ENCODE results near the gene OR10A6. TPM values are rescaled to one million over a fixed set of nuclear protein-coding genes. Genes with fewer than 3 reads are reported as not detected.

The OR10A6 gene
- polyA plus RNA-seq, 1 experiment, result 0.07 TPM

DNA sequence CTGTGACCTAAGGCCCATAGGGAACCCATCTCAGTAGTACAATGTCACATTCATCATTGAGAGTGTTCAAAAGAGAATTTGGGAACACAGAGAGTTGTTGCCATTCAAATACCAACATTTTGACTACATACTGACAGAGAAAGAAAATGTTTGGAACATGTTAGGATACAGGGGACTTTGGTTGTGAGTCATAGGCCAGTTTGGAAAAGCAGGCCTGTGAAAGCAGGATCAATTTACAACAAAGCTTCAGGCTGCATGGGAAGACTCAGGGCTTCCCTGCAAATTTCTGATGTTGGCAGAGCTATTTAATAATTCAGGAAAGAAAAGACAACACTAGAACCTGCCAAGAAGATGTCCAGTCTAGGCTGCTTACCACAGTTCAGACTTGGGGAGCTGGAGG is 33.8 kb upstream of the OR10A6 start:
- no peak overlapping the region for H3K4me3 ChIP-seq (ENCODE audit: low read depth, low read length)

DNA sequence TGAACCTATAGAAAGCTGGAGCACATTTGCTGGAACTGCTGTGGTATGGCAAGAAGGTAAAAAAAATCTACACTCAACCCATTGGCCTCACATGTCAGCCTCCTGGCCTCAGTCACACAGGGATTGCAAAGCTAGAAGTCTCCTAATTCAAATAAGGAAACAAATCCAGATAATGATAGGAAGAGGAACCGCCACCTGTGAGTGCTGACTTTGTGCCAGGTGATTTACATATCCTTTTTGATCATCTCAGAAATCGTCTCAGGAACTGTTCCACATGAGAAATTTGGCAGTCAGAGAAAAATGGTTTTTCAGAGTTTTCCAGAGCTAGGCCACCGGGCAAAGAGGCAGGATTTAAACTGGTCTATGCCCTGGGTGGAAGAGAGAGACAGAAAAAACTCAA is 33.2 kb upstream of the OR10A6 start:
- POLR2A ChIA-PET, result interaction anchor here (1.0 to 1.3 kb wide), 2 partner anchors 10 to 71 kb away, joined by 3 to 5 read pairs; no protein-coding TSS in a partner anchor
- TF ChIP-seq, protein P1, sequence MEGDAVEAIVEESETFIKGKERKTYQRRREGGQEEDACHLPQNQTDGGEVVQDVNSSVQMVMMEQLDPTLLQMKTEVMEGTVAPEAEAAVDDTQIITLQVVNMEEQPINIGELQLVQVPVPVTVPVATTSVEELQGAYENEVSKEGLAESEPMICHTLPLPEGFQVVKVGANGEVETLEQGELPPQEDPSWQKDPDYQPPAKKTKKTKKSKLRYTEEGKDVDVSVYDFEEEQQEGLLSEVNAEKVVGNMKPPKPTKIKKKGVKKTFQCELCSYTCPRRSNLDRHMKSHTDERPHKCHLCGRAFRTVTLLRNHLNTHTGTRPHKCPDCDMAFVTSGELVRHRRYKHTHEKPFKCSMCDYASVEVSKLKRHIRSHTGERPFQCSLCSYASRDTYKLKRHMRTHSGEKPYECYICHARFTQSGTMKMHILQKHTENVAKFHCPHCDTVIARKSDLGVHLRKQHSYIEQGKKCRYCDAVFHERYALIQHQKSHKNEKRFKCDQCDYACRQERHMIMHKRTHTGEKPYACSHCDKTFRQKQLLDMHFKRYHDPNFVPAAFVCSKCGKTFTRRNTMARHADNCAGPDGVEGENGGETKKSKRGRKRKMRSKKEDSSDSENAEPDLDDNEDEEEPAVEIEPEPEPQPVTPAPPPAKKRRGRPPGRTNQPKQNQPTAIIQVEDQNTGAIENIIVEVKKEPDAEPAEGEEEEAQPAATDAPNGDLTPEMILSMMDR (IDR thresholded peaks at IDR 0.05; ENCODE audit: insufficient read depth, low read depth, low read length), result no peak
- Histone ChIP-seq H3K27me3 (ENCODE audit: control insufficient read depth, insufficient read depth, low read length) (no peaks in the 10 kb centered on the region), H3K36me3 (ENCODE audit: control insufficient read depth, insufficient read depth, low read length) (no peaks in the 10 kb centered on the region), H3K4me3 (ENCODE audit: low read depth, low read length) (no peak overlapping the region)
- DNase-seq (ENCODE audit: low read depth), result no peak
- CTCF ChIA-PET, result interaction anchor here (4.4 kb wide), 1 partner anchor 22 kb away, joined by 16 read pairs; the partner anchor contains the start of gene EIF3F

More for the DNA sequence above, 33.8 kb upstream of the OR10A6 start:
- ChIA-PET POLR2A (interaction anchor here (0.9 to 1.3 kb wide), 4 partner anchors 10 to 72 kb away, joined by 3 to 7 read pairs (median 4); partner anchors contain the start of gene EIF3F), CTCF (interaction anchor here (0.8 to 4.4 kb wide), 3 partner anchors 12 to 72 kb away, joined by 3 to 16 read pairs (median 3); partner anchors contain the start of gene EIF3F)
- H3K36me3 ChIP-seq (ENCODE audit: control insufficient read depth, insufficient read depth, low read length), result no peaks in the 10 kb centered on the region
- no peak for DNase-seq (ENCODE audit: low read depth)
- no peaks in the 10 kb centered on the region for H3K27me3 ChIP-seq (ENCODE audit: control insufficient read depth, insufficient read depth, low read length)
- TF ChIP-seq, protein P1 (IDR thresholded peaks at IDR 0.05; ENCODE audit: insufficient read depth, low read depth, low read length), result no peak

DNA sequence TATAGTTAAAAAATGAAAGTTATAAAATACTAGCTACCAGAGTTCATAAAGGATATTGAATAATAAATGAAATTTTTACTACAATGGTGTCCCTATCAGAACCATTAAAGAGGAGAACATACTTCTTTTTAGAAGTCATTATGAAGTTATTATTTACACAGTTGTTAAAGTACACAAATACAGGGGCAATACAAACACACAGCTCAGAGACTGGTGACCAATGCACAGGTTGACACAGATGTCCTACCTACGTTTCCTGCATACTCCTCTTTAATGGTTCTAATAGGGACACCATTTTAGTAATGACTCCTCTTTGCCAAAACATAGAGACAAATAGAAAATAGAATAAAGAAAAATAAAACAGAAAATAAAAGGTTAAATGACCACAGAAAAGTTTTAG is 24.1 kb upstream of the OR10A6 start:
- POLR2A ChIA-PET, result no interaction called here
- no peak overlapping the region for H3K4me3 ChIP-seq (ENCODE audit: low read depth, low read length)
- no peak for DNase-seq (ENCODE audit: low read depth)
- H3K36me3 ChIP-seq (ENCODE audit: control insufficient read depth, insufficient read depth, low read length), result no peaks in the 10 kb centered on the region
- H3K27me3 ChIP-seq (ENCODE audit: control insufficient read depth, insufficient read depth, low read length), result no peaks in the 10 kb centered on the region
- CTCF ChIA-PET, result no interaction called here
- TF ChIP-seq, protein P1 (IDR thresholded peaks at IDR 0.05; ENCODE audit: insufficient read depth, low read depth, low read length), result no peak

DNA sequence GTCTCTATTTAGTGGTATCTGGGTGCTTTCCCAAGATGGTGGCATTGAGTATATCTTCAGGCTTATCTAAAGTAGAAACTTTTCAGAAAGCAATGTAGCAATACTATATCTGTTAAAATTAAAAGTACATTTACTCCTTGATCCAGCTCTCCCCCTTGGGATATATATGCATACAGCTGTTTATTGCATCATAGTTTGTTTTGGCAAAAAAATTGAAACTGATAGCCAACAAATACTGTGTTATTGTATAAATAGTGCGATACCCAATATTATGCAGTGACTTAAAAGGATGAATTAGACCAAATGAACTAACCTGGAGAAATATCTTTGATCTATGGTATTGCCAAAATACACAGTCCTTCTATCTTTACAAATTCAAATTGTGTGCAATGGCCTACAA is 18.9 kb upstream of the OR10A6 start:
- Histone ChIP-seq H3K36me3 (ENCODE audit: control insufficient read depth, insufficient read depth, low read length) (no peaks in the 10 kb centered on the region), H3K27me3 (ENCODE audit: control insufficient read depth, insufficient read depth, low read length) (no peaks in the 10 kb centered on the region), H3K4me3 (ENCODE audit: low read depth, low read length) (no peak overlapping the region)
- no peak for DNase-seq (ENCODE audit: low read depth)
- CTCF ChIA-PET, result no interaction called here
- TF ChIP-seq, protein P1 (IDR thresholded peaks at IDR 0.05; ENCODE audit: insufficient read depth, low read depth, low read length), result no peak
- POLR2A ChIA-PET, result no interaction called here

DNA sequence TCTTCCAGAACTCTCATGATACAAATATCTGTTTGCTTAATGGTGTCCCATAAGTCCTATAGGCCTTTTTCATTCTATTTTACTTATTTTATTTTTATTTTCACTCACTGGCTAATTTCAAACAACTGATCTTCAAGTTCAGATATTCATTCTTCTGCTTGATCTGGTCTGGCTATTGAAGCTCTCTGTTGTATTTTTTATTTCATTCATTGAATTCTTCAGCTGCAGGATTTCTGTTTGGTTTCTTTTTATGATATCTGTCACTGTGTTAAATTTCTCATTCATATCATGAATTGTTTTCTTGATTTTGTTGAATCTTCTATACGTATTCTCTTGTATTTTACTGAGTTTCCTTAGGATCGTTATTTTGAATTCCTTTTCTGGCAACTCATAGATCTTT is 13.1 kb upstream of the OR10A6 start:
- TF ChIP-seq, protein P1 (IDR thresholded peaks at IDR 0.05; ENCODE audit: insufficient read depth, low read depth, low read length), result no peak
- ChIA-PET POLR2A (no interaction called here), CTCF (interaction anchor here (2.5 kb wide), 1 partner anchor 16 kb away, joined by 7 read pairs; no protein-coding TSS in a partner anchor)
- H3K27me3 ChIP-seq (ENCODE audit: control insufficient read depth, insufficient read depth, low read length), result no peaks in the 10 kb centered on the region
- DNase-seq (ENCODE audit: low read depth), result no peak
- H3K36me3 ChIP-seq (ENCODE audit: control insufficient read depth, insufficient read depth, low read length), result no peaks in the 10 kb centered on the region
- H3K4me3 ChIP-seq (ENCODE audit: low read depth, low read length), result no peak overlapping the region
